B cell (primary cell): ENCODE results near the gene KIF25. TPM values are rescaled to one million over a fixed set of nuclear protein-coding genes. Genes with fewer than 3 reads are reported as not detected.

Experiments
- ATAC-seq: fragments of 200-7000 bp; cut with Tn5 transposase; one replicate; pipeline ENCODE4 v1.10.0; 2021; ENCODE audit warnings: low read depth, mild to moderate bottlenecking, moderate number of reproducible peaks, moderate library complexity
- CTCF ChIA-PET: fragments of 350-600 bp; sonication (Branson Sonifier 250); formaldehyde crosslinking; loops from one replicate; lab custom pipeline; 2021; ENCODE audit warnings: antibody characterized with exemption, inconsistent platforms; lab: Charles Lee
- POLR2A ChIA-PET: fragments of 350-600 bp; sonication (Branson Sonifier 250); formaldehyde crosslinking; loops from one replicate; lab custom pipeline; 2021; ENCODE audit warnings: antibody characterized with exemption; lab: Charles Lee
- DNase-seq: peaks from one replicate; pipeline ENCODE4 v3.0.0; 2013
- H2AFZ ChIP-seq: 2 replicates; pipeline ENCODE4 v1.6.1; 2012; ENCODE audit warnings: mild to moderate bottlenecking, low read depth, low read length; ENCODE audit not compliant: insufficient read depth, poor library complexity, severe bottlenecking
- H3K27ac ChIP-seq, 2 donors: 1 replicate in 1 of 2; 2 replicates in 1 of 2; pipeline ENCODE4 v1.5.1; 2012 to 2013; ENCODE audit warnings: low read length in 2 of 2, mild to moderate bottlenecking in 2 of 2, moderate library complexity in 1 of 2
- H3K27me3 ChIP-seq, 4 experiments: fragments of 200-600 bp in 1 of 4; sonication (generic) in 1 of 4; replicated peaks in 1 of 4; 1 replicate in 2 of 4; 2 replicates in 2 of 4; pipeline versions ENCODE4 v1.6.1 to v1.7.0; 2013 to 2016; ENCODE audit warnings: low read length in 3 of 4, mild to moderate bottlenecking in 2 of 4, mixed read lengths in 1 of 4, moderate library complexity in 1 of 4; ENCODE audit not compliant: insufficient read depth in 4 of 4, control insufficient read depth in 3 of 4; ENCODE audit errors: control extremely low read depth in 1 of 4
- H3K36me3 ChIP-seq, 2 experiments: replicated peaks in 1 of 2; 1 replicate in 1 of 2; 2 replicates in 1 of 2; pipeline versions ENCODE4 v1.6.1 to v1.7.1; 2013; ENCODE audit warnings: low read length in 1 of 2; ENCODE audit not compliant: insufficient read depth in 2 of 2, control insufficient read depth in 1 of 2; ENCODE audit errors: control extremely low read depth in 1 of 2, extremely low read depth in 1 of 2
- H3K4me1 ChIP-seq, 2 donors: fragments of 200-600 bp in 1 of 2; sonication (generic) in 1 of 2; 1 replicate in 1 of 2; 2 replicates in 1 of 2; pipeline versions ENCODE4 v1.5.1 to v1.6.1; 2013 to 2017; ENCODE audit warnings: low read length in 2 of 2; ENCODE audit not compliant: control insufficient read depth in 2 of 2, insufficient read depth in 2 of 2
- H3K4me2 ChIP-seq: replicated peaks from 2 replicates; pipeline ENCODE3; 2012; ENCODE audit warnings: mild to moderate bottlenecking, low read depth, low read length; ENCODE audit not compliant: poor library complexity, severe bottlenecking
- H3K4me3 ChIP-seq, 5 experiments: fragments of 200-600 bp in 1 of 5; sonication (generic) in 1 of 5; 1 replicate in 3 of 5; 2 replicates in 2 of 5; pipeline versions ENCODE4 v1.5.1 to v1.7.0; 2011 to 2016; ENCODE audit warnings: low read length in 4 of 5, mild to moderate bottlenecking in 4 of 5, low read depth in 2 of 5, control low read depth in 1 of 5, moderate library complexity in 1 of 5; ENCODE audit not compliant: insufficient read depth in 1 of 5; ENCODE audit errors: control extremely low read depth in 1 of 5, extremely low read depth in 1 of 5
- H3K79me2 ChIP-seq: fragments of 200-600 bp; sonication (generic); one replicate; pipeline ENCODE4 v1.6.0; 2016; ENCODE audit warnings: low read length; ENCODE audit not compliant: control insufficient read depth, insufficient read depth
- H3K9ac ChIP-seq: fragments of 200-600 bp; sonication (generic); 2 replicates; pipeline ENCODE4 v1.6.1; 2017; ENCODE audit warnings: mild to moderate bottlenecking, low read length, moderate library complexity
- H3K9me3 ChIP-seq, 3 donors: one replicate each; pipeline versions ENCODE4 v1.6.1 to v1.7.1; 2013; ENCODE audit warnings: low read length in 2 of 3; ENCODE audit not compliant: control insufficient read depth in 2 of 3, insufficient read depth in 1 of 3; ENCODE audit errors: control extremely low read depth in 1 of 3
- H4K20me1 ChIP-seq: 2 replicates; pipeline ENCODE4 v1.6.0; 2012; ENCODE audit warnings: mild to moderate bottlenecking, low read length; ENCODE audit not compliant: insufficient read depth, control insufficient read depth, poor library complexity, severe bottlenecking
- H3K27ac Mint-ChIP-seq: one replicate; pipeline ENCODE4 v1.8.0; 2021; ENCODE audit warnings: mixed read lengths
- H3K27me3 Mint-ChIP-seq: one replicate; pipeline ENCODE4 v1.8.0; 2021; ENCODE audit warnings: mixed read lengths
- H3K4me1 Mint-ChIP-seq: one replicate; pipeline ENCODE4 v1.8.0; 2021; ENCODE audit warnings: mixed read lengths
- H3K4me3 Mint-ChIP-seq: one replicate; pipeline ENCODE4 v1.8.0; 2021; ENCODE audit warnings: mixed read lengths
- H3K9me3 Mint-ChIP-seq: one replicate; pipeline ENCODE4 v1.8.0; 2022; ENCODE audit warnings: mixed read lengths; ENCODE audit not compliant: insufficient read depth
- EZH2 ChIP-seq: IDR thresholded peaks from 2 replicates; pipeline ENCODE4 v1.6.1; 2012; ENCODE audit warnings: borderline replicate concordance, low read depth, mild to moderate bottlenecking, moderate library complexity, low read length; ENCODE audit not compliant: insufficient read depth, poor library complexity, severe bottlenecking
- WGBS: methylation state at CpG from one replicate; pipeline ENCODE4 v1.1.5; 2013; ENCODE audit warnings: missing lambda C conversion rate; ENCODE audit not compliant: insufficient coverage; 5-methylcytosine and 5-hydroxymethylcytosine counted together
- intact Hi-C: fragments of 100-400 bp; cut with micrococcal nuclease; formaldehyde crosslinking; loops from one replicate; pipeline ENCODE4 v1.10.0; 2022
- polyA plus RNA-seq: library from polyadenylated mRNA; depleted of rRNA; stranded (reverse); fragments of >200 nt; gene quantifications from 2 replicates; pipeline ENCODE4 v1.2.3, GENCODE V29; 2012
- total RNA-seq, 2 donors: library from RNA; stranded (reverse); fragments of 120-200 nt in 1 of 2; gene quantifications; 1 replicate in 1 of 2; 2 replicates in 1 of 2; pipeline versions ENCODE4 v1.2.3 to v1.2.4, GENCODE V29; 2013 to 2022
- TF ChIP-seq, protein P1 (sequence below): fragments of 200-600 bp; IDR thresholded peaks from one replicate; pipeline ENCODE4 v1.8.0; 2022; ENCODE audit warnings: antibody characterized with exemption, mild to moderate bottlenecking

KIF25 gene
- total and polyA plus RNA-seq, 2 donors (not counting 1 experiment from before 2014, with no cell fraction given) = not detected

DNA sequence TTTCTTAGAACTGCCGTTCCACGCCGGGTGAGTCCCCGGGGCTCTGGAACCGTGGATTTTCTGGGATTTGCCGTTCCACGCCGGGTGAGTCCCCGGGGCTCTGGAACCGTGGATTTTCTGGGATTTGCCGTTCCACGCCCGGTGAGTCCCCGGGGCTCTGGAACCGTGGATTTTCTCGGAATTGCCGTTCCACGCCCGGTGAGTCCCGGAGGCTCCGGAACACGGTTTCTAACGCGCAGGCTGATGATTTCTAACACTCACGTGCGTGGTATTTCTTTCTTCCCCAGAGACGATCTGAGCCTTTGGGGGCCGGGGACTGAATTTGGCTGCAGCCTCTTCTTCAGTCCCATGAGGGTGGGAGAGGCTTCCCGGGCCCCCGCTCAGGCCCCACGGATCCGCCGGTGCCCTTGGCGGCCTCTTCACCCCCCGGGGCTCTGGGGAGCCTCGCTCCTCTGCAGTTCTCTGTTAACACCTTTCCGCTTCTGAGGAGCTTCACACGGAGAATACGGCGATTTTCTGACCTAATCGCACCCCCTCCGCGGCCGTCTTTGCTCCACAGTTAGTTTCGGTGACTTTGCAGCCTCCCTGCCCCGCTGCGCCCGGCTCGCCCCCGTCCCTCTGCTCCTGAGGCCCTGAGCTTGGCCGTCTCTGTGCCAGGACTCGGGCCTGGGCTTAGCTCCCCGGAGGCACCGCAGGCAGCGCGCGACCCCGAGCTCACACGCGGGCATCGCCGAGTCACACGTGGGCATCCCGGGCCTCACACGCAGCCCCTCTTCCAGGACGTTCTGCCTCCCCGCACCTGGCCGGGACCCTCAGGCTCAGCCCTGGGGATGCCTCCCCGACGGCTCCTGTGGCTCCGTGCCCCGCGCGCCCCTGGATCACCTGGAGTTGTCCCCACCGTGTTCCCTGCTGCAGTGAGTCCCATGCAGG lies 7.2 kb upstream of the KIF25 start:
- no peaks in the 10 kb centered on the region for H3K27me3 Mint-ChIP-seq
- TF ChIP-seq, protein P1, sequence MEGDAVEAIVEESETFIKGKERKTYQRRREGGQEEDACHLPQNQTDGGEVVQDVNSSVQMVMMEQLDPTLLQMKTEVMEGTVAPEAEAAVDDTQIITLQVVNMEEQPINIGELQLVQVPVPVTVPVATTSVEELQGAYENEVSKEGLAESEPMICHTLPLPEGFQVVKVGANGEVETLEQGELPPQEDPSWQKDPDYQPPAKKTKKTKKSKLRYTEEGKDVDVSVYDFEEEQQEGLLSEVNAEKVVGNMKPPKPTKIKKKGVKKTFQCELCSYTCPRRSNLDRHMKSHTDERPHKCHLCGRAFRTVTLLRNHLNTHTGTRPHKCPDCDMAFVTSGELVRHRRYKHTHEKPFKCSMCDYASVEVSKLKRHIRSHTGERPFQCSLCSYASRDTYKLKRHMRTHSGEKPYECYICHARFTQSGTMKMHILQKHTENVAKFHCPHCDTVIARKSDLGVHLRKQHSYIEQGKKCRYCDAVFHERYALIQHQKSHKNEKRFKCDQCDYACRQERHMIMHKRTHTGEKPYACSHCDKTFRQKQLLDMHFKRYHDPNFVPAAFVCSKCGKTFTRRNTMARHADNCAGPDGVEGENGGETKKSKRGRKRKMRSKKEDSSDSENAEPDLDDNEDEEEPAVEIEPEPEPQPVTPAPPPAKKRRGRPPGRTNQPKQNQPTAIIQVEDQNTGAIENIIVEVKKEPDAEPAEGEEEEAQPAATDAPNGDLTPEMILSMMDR = no peak
- TF ChIP-seq EZH2 = no peak
- no peaks in the 10 kb centered on the region for H3K4me1 Mint-ChIP-seq
- H3K27me3 ChIP-seq = no peaks in the 10 kb centered on the region
- no peak overlapping the region for H3K4me3 Mint-ChIP-seq
- no peak overlapping the region for H3K27ac Mint-ChIP-seq
- no peaks in the 10 kb centered on the region for H3K9me3 Mint-ChIP-seq
- H2AFZ ChIP-seq = no peak overlapping the region
- DNase-seq (no peak), ATAC-seq (no peak)
- H3K4me3 ChIP-seq = no peak overlapping the region
- intact Hi-C loops = no loop called here
- H3K9ac ChIP-seq = no peak overlapping the region
- H3K4me1 ChIP-seq = no peaks in the 10 kb centered on the region
- 94% methylated on average over 70 of the region's 75 CpGs for WGBS
- POLR2A ChIA-PET = no interaction called here
- H3K27ac ChIP-seq = no peak overlapping the region
- H3K4me2 ChIP-seq = no peak overlapping the region
- CTCF ChIA-PET = interaction anchor here (0.7 kb wide), 1 partner anchor 637 kb away, joined by 4 read pairs; no protein-coding TSS in a partner anchor
- H3K9me3 ChIP-seq = peaks cover 0 to 27% (median 0%) of the 10 kb centered on the region in 3 donors
- no peaks in the 10 kb centered on the region for H3K36me3 ChIP-seq
- H4K20me1 ChIP-seq = no peaks in the 10 kb centered on the region
- no peaks in the 10 kb centered on the region for H3K79me2 ChIP-seq

DNA sequence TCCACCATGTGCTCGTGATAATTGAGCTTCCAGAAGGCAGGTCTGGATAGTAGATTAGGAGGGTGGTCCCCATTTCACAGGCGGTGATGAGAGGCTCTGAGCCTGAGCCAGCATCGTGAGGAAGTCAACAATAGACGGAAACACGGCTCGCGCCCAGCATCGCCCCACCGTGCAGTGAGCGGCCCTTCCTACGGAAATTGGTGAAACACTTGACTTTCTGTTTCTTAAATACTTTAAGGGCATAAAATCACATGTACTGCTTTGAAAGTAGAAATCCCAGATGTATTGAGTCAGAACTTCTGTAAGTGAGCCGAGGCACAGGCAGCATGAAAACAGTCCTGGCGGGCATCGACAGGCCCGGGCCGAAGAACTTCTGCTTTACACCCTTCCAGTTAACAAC lies 4.3 kb upstream of the KIF25 start:
- ATAC-seq = no peak
- Mint-ChIP-seq H3K9me3 (no peaks in the 10 kb centered on the region), H3K27me3 (peaks cover 6% of the 10 kb centered on the region), H3K4me1 (no peaks in the 10 kb centered on the region), H3K27ac (no peak overlapping the region), H3K4me3 (peak overlapping the region; percentile 18)
- no peaks in the 10 kb centered on the region for H3K36me3 ChIP-seq
- H3K27me3 ChIP-seq = no peaks in the 10 kb centered on the region
- H3K79me2 ChIP-seq = no peaks in the 10 kb centered on the region
- no peaks in the 10 kb centered on the region for H3K4me1 ChIP-seq
- no peak overlapping the region for H3K4me3 ChIP-seq
- no peaks in the 10 kb centered on the region for H4K20me1 ChIP-seq
- no peak overlapping the region for H3K4me2 ChIP-seq
- WGBS = 77% methylated on average over 9 of the region's 16 CpGs
- H3K27ac ChIP-seq = no peak overlapping the region
- TF ChIP-seq, protein P1 = no peak
- ChIA-PET CTCF (no interaction called here), POLR2A (no interaction called here)
- H3K9ac ChIP-seq = no peak overlapping the region
- no peak overlapping the region for H2AFZ ChIP-seq
- intact Hi-C loops = no loop called here
- H3K9me3 ChIP-seq = peaks cover 0 to 22% (median 0%) of the 10 kb centered on the region in 3 donors
- no peak for DNase-seq
